Sigmoid colon (tissue), 7 donors: ENCODE data around the gene ENKD1. TPM values are rescaled to one million over a fixed set of nuclear protein-coding genes. Genes with fewer than 3 reads are reported as not detected.

Experiments used
- DNase-seq: peaks from one replicate; pipeline ENCODE4 v3.0.0-alpha.2; 2019
- H3K27ac ChIP-seq, 4 donors: fragments of 200-600 bp; sonication (generic); one replicate each; pipeline ENCODE4 v1.5.1; 2016 to 2019; ENCODE audit warnings: mild to moderate bottlenecking in 1 of 4
- H3K27me3 ChIP-seq, 3 donors: fragments of 200-600 bp; sonication (generic); one replicate each; pipeline ENCODE4 v1.5.1; 2019; ENCODE audit warnings: mild to moderate bottlenecking in 1 of 3
- H3K36me3 ChIP-seq, 4 donors: fragments of 200-600 bp; sonication (generic); one replicate each; pipeline ENCODE4 v1.5.1; 2016 to 2019
- H3K4me1 ChIP-seq, 4 donors: fragments of 200-600 bp; sonication (generic); one replicate each; pipeline ENCODE4 v1.5.1; 2017 to 2019
- H3K4me3 ChIP-seq, 4 donors: fragments of 200-600 bp; sonication (generic); one replicate each; pipeline ENCODE4 v1.5.1; 2017 to 2019; ENCODE audit warnings: mild to moderate bottlenecking in 2 of 4, moderate library complexity in 1 of 4
- H3K9me3 ChIP-seq, 4 donors: fragments of 200-600 bp in 3 of 4; sonication (generic) in 3 of 4; one replicate each; pipeline versions ENCODE4 v1.5.1 to v1.6.1; 2013 to 2019
- EP300 ChIP-seq, 4 donors: sonication (generic); formaldehyde crosslinking; IDR thresholded peaks; one replicate each; pipeline ENCODE4 v1.6.1; 2017; ENCODE audit warnings: antibody characterized with exemption in 4 of 4
- POLR2A ChIP-seq, 2 donors: fragments of 450-650 bp; IDR thresholded peaks; one replicate each; pipeline ENCODE4 v1.6.1; 2016; ENCODE audit warnings: antibody characterized with exemption in 2 of 2, mild to moderate bottlenecking in 2 of 2, moderate library complexity in 2 of 2
- POLR2AphosphoS5 ChIP-seq, 4 donors: sonication (generic); formaldehyde crosslinking; IDR thresholded peaks; one replicate each; pipeline ENCODE4 v1.6.1; 2017; ENCODE audit warnings: antibody characterized with exemption in 4 of 4
- WGBS, 2 donors: extraction: QIAGEN DNeasy Blood & Tissue Kit; methylation state at CpG; one replicate each; pipeline ENCODE4 v1.1.7; 2013; 5-methylcytosine and 5-hydroxymethylcytosine counted together
- intact Hi-C: fragments of 100-400 bp; cut with DNase I; formaldehyde crosslinking; loops from one replicate; pipeline ENCODE4 v1.15.1; 2023
- polyA plus RNA-seq, 3 donors: library from polyadenylated mRNA; stranded (reverse); fragments of 200-250 nt; gene quantifications; one replicate each; pipeline ENCODE4 v1.2.3, GENCODE V29; 2013
- total RNA-seq, 4 donors: library from RNA; depleted of rRNA; stranded (reverse); fragments of >200 nt; gene quantifications; one replicate each; pipeline ENCODE4 v1.1.0, GENCODE V29; 2016
- TF ChIP-seq, protein P1 (sequence below), 4 experiments: fragments of 450-650 bp in 3 of 4; fragments of 200-600 bp in 1 of 4; IDR thresholded peaks; one replicate each; pipeline ENCODE4 v1.5.1; 2016 to 2019; ENCODE audit warnings: antibody characterized with exemption in 4 of 4, mild to moderate bottlenecking in 3 of 4, moderate library complexity in 2 of 4
- donor health status: healthy with polysubstance abuse.
- donor health status: Bipolar disorder and iron deficiency.
- donor health status: healthy.

Gene ENKD1
- total and polyA plus RNA-seq, 7 donors = 6.9 to 27.0 (median 21.0) TPM

DNA sequence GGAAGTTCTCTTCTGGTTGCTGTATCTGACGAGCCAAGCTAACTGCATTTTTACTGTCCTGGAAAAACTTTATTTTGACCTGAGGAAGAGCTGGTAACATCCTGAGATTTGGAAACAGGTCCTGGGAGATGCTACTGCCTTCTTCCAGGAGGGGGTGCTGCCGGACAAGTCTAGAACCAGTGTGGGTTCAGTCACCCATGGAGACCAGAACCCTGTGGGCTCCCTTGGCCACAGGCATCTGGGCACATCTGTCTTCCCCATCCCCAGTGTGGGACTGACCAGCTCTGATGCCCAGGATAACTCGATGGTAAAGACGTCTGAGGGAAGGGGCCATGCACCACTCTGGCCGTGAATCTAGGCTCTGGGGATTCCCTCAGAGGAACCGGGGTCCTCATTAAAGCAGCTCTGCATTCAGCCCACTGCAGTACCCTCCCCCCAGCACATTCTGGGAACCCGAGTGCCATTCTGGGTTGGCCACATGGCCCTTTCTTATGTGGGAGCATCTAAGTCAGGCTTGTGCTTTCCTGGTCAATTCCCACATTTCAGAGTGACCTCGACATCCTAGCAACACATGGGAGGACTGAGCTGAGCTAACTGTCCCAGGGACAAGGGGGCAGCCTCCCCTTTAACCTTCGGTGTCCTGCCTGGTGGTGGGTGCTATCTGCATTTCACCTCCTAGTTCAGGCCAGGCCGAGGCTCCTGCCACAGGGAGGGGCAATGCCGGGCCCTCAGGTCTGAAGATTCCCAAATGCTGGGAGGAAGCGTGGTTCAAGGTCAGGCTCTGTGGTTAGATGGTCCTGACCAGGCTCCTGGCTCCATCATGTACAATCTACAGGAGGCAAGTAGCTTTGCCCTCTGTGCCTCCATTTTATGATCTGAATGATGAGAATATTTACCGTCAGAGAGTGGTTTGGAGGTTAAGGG is 6.5 kb upstream of the ENKD1 start:
- Histone ChIP-seq H3K4me3 (no peak overlapping the region), H3K27me3 (no peaks in the 10 kb centered on the region), H3K36me3 (no peaks in the 10 kb centered on the region), H3K9me3 (no peaks in the 10 kb centered on the region), H3K27ac (peak overlapping the region; percentile 58 to 72 (median 70)), H3K4me1 (peaks cover 0 to 27% (median 24%) of the 10 kb centered on the region in 4 donors)
- TF ChIP-seq, protein P1, sequence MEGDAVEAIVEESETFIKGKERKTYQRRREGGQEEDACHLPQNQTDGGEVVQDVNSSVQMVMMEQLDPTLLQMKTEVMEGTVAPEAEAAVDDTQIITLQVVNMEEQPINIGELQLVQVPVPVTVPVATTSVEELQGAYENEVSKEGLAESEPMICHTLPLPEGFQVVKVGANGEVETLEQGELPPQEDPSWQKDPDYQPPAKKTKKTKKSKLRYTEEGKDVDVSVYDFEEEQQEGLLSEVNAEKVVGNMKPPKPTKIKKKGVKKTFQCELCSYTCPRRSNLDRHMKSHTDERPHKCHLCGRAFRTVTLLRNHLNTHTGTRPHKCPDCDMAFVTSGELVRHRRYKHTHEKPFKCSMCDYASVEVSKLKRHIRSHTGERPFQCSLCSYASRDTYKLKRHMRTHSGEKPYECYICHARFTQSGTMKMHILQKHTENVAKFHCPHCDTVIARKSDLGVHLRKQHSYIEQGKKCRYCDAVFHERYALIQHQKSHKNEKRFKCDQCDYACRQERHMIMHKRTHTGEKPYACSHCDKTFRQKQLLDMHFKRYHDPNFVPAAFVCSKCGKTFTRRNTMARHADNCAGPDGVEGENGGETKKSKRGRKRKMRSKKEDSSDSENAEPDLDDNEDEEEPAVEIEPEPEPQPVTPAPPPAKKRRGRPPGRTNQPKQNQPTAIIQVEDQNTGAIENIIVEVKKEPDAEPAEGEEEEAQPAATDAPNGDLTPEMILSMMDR (IDR thresholded peaks at IDR 0.05) = peak in 3 of 4 experiments; percentile 57 to 74 (median 66)
- TF ChIP-seq POLR2A (IDR thresholded peaks at IDR 0.05) (no peak), EP300 (IDR thresholded peaks at IDR 0.05) (no peak), POLR2AphosphoS5 (IDR thresholded peaks at IDR 0.05) (no peak)
- peak; percentile 83 for DNase-seq
- 28 to 54% methylated on average over 13 of the region's 13 CpGs for WGBS, 2 donors
- intact Hi-C loops = loop anchor here (2.0 to 5.0 kb wide), 2 partner anchors 46 to 144 kb away; partner anchors contain the start of gene GFOD2

DNA sequence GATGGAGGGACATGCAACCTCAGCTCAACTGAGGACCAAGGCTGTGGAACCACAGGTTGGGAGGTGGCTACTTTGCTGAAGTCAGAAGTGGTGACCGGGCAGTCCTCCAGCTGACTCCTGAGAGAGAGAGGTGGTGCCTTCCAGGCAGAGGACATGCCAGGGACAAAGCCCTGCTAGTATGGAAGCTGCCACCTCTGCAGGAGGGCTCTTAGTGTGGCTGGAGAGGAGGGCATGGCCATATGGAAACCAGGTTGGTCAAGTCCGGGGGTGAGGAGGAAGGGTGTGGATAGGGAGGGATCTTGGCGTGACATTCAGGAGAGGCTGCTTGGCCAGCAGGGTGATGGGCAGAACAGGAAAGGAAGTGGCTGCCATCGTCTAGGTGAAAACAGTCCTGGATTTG is 5.8 kb upstream of the ENKD1 start:
- H3K27ac ChIP-seq = peak overlapping the region in 1 of 4 donors; percentile 71

DNA sequence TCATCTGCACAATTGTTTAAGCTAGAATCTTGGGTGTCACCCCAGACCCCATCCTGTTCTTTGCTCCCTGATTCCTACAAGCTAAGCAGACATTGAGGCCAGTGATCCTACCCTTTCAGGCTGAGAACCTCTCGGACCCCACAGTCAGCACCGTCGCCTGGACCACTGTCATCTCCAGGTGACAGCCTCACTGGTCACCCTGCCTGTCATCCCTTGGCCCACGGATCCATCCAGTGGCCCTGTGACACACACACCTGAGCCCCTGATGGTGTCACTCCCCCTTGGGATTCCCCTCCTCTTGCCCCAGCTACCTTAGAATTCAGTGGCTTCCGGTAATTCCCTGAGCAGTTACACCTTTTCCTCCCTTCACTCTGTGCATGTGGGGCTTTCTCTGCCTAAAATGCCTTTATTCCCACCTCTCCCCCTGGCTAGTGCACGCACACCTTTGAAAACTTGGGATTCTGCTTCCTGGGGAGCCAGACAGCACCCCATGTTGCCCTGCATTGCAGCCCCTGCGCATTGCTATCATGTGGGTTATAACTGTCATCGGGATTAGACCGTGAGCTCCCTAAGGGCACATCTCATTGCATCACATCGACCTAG is 3.0 kb upstream of the ENKD1 start:
- no peaks in the 10 kb centered on the region for H3K36me3 ChIP-seq
- TF ChIP-seq, protein P1 (IDR thresholded peaks at IDR 0.05) = no peak
- no peaks in the 10 kb centered on the region for H3K9me3 ChIP-seq
- no peak overlapping the region for H3K4me3 ChIP-seq
- WGBS, 2 donors = 93% methylated on average over 10 of the region's 10 CpGs
- intact Hi-C loops = loop anchor here (5.0 kb wide), 3 partner anchors 122 to 187 kb away; partner anchors contain the start of genes AGRP and ATP6V0D1
- H3K27me3 ChIP-seq = no peaks in the 10 kb centered on the region
- H3K4me1 ChIP-seq = peaks cover 0 to 50% (median 44%) of the 10 kb centered on the region in 4 donors
- DNase-seq = no peak
- H3K27ac ChIP-seq = no peak overlapping the region

More for the DNA sequence above, 5.8 kb upstream of the ENKD1 start:
- no peak for DNase-seq
- H3K4me3 ChIP-seq = no peak overlapping the region
- TF ChIP-seq, protein P1 (IDR thresholded peaks at IDR 0.05) = no peak
- no peak for TF ChIP-seq POLR2A (IDR thresholded peaks at IDR 0.05)
- no peak for TF ChIP-seq EP300 (IDR thresholded peaks at IDR 0.05)
- TF ChIP-seq POLR2AphosphoS5 (IDR thresholded peaks at IDR 0.05) = no peak
- intact Hi-C loops = loop anchor here (2.0 to 5.0 kb wide), 2 partner anchors 46 to 145 kb away; partner anchors contain the start of gene GFOD2
- no peaks in the 10 kb centered on the region for H3K36me3 ChIP-seq
- no peaks in the 10 kb centered on the region for H3K27me3 ChIP-seq
- H3K4me1 ChIP-seq = peaks cover 0 to 33% (median 29%) of the 10 kb centered on the region in 4 donors
- no peaks in the 10 kb centered on the region for H3K9me3 ChIP-seq
- 14 to 45% methylated on average over 4 of the region's 4 CpGs for WGBS, 2 donors

DNA sequence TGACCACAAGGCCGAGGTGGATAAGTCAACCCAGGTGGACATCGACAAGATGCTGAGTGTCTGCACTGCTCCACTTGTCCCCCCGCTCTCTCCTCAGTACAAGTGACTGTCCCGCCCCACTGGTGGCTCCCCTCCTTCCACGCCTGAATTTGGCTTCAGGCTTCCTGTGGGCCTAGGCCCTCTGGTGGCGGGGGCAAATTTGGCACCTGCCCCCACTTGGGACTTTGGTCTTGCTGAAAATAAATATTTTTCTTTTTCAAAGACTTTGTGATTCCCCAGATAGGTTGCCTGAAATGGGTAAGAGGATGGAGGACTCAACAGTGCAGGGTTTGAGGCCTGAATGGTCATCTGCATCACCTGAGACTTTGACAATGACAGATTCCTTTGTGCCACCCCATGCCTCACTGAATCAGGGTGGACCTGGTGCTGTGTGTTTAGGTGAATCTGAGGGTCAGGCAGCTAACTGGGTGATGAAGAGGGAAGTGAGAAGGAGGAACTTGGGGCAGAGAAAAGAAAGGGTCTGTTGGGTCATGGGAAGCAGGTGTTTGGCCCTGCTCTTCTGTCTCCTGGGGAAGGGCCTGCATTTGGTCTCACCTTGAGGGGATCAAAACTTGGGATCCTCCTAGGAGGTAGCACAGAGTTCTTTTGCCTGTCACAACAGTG is 2.1 kb upstream of the ENKD1 start:
- Histone ChIP-seq H3K4me1 (peaks cover 0 to 40% (median 34%) of the 10 kb centered on the region in 4 donors), H3K4me3 (no peak overlapping the region), H3K27me3 (no peaks in the 10 kb centered on the region), H3K36me3 (peaks cover 0 to 8% (median under 1%) of the 10 kb centered on the region in 4 donors), H3K27ac (peak overlapping the region; percentile 91 to 95 (median 92)), H3K9me3 (no peaks in the 10 kb centered on the region)
- 76 to 84% methylated on average over 6 of the region's 6 CpGs for WGBS, 2 donors
- TF ChIP-seq EP300 (IDR thresholded peaks at IDR 0.05) = no peak
- TF ChIP-seq POLR2A (IDR thresholded peaks at IDR 0.05) = no peak
- TF ChIP-seq, protein P1 (IDR thresholded peaks at IDR 0.05) = no peak
- intact Hi-C loops = loop anchor here (1.0 to 5.0 kb wide), 3 partner anchors 121 to 186 kb away; partner anchors contain the start of genes AGRP and ATP6V0D1
- no peak for DNase-seq
